GM12874 (cell line): ENCODE data around the gene PLIN5.

Source experiments
- TF ChIP-seq, protein P1 (sequence below): IDR thresholded peaks from 2 replicates; pipeline ENCODE4 v1.5.1; 2011; ENCODE audit warnings: low read depth, mild to moderate bottlenecking, control low read depth, low read length, moderate library complexity; ENCODE audit not compliant: insufficient read depth

PLIN5 gene

DNA sequence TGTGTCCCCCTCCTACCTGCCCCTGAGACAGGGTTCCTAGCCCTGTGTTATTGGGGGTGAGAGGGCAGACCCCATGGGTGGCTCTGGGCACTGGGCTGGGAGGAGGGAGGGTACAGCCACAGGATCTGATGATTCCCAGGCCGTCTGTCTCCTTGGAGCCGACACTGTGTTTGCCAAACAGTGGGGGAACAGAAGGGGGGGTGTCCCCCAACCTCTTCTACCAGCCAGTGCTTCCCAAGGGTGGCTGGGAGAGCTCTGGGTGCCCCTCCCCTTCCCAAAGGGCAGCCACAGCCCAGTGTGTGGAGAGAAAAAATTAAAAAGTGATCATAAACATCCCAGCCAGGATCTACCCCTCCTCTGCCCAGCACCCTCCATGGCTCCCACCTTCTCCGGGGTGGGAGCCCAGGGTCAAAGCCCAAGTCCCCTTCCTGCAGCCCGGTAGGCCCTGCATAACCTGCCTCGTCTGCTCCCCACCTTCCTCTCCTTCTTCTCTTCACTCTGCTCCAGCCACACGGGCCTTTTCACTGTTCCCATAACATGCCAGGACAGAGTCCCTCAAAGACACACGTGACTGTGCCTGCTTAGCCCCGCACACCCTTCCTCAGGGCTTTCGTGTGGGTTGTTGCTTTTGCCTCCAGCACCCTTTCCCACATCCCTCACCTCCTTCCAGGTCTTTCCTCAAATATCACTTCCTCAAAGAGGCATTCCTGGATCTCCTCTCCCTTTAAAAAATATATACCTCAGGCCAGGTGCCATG is 15.3 kb downstream of the PLIN5 start:
- TF ChIP-seq, protein P1, sequence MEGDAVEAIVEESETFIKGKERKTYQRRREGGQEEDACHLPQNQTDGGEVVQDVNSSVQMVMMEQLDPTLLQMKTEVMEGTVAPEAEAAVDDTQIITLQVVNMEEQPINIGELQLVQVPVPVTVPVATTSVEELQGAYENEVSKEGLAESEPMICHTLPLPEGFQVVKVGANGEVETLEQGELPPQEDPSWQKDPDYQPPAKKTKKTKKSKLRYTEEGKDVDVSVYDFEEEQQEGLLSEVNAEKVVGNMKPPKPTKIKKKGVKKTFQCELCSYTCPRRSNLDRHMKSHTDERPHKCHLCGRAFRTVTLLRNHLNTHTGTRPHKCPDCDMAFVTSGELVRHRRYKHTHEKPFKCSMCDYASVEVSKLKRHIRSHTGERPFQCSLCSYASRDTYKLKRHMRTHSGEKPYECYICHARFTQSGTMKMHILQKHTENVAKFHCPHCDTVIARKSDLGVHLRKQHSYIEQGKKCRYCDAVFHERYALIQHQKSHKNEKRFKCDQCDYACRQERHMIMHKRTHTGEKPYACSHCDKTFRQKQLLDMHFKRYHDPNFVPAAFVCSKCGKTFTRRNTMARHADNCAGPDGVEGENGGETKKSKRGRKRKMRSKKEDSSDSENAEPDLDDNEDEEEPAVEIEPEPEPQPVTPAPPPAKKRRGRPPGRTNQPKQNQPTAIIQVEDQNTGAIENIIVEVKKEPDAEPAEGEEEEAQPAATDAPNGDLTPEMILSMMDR = no peak

DNA sequence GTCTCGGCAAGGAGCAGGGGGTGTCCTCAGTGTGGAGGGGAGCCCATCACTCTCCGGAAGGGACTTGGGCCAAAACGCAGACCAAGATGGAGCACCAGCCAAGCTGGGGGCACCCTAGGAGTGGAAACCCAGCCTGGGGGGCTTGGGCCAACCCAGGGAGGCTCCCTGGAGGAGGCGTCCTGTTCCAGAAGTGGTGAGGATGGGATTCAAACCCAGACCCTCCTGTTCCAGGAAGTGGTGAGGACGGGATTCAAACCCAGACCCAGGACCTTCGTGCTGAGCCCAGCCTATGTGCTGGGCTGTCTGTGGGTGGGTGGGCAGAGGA is 15.9 kb downstream of the PLIN5 start:
- TF ChIP-seq, protein P1 = no peak

GRCh38 chr19:4518345-4519171 is 16.5 kb downstream of the PLIN5 start, which contains the start of gene PLIN4:
TSS of gene PLIN4 (minus strand) at chr19:4518486. CDS start at chr19:4518272, 214 bp downstream.
- TF ChIP-seq, protein P1 = no peak

DNA sequence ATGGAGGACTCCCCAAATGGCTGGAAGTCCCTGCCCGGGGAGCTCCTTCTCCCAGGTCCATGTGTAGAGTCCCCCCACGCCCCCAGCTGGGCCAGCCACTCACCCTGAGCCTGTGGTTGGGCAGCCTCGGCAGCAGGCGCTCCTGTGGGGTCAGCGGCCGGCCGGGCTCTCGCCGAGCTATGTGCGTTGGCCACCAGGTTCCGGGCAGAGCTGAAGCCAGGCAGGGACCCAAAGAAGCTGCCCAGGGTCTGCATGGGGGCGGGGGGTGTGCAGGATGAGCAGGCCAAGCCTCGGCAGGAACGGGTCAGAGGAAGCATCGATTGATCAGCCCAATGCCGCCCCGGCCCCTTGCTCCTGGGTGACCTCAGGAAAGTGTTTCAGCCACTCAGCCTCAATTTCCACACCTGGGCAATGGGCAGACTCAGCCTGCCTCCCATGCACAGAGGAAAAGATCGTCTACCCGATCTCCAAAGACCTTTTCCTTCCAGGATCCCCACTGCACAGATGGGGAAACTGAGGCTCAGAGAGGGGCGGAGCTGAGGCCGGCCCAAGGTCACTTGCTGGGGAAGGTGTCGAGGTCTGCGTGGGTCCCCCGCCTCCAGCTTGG is 17.5 kb downstream of the PLIN5 start:
- TF ChIP-seq, protein P1 = no peak

GRCh38 chr19:4516939-4517300 is 18.1 kb downstream of the PLIN5 start:
- TF ChIP-seq, protein P1 = no peak

- TF ChIP-seq, protein P1 = no peak
These were observed 18.7 kb downstream of the PLIN5 start for GRCh38 chr19:4516199-4516938.

GRCh38 chr19:4515732-4516131 is 19.3 kb downstream of the PLIN5 start:
- TF ChIP-seq, protein P1 = no peak
